ENCODE data around the gene SLC22A14. TPM values are rescaled to one million over a fixed set of nuclear protein-coding genes. Genes with fewer than 3 reads are reported as not detected.

The SLC22A14 gene
- total and polyA plus RNA-seq, 9 of the 15 experiments (the other 6 are each of a cell fraction or from before 2014, with no cell fraction given) = 0.03 to 0.07 TPM; not detected in 7

GRCh38 chr3:38345879-38346586 lies 63.9 kb downstream of the SLC22A14 start:
- peaks cover 18 to 27% of the 10 kb centered on the region in 2 experiments; a peak in 4 of 5 replicates for H3K4me1 ChIP-seq (replicated peaks in 1 of 2; ENCODE audit: control insufficient read depth in 2 of 2, insufficient read depth in 2 of 2, low read length in 2 of 2)
- H3K4me2 ChIP-seq (ENCODE audit: insufficient read depth, low read length) = peak overlapping the region; percentile 88
- H2AFZ ChIP-seq (ENCODE audit: low read depth, low read length) = peak overlapping the region; percentile 97
- H3K27me3 ChIP-seq (ENCODE audit: control insufficient read depth in 2 of 2, insufficient read depth in 2 of 2, low read length in 2 of 2) = no peaks in the 10 kb centered on the region
- H3K79me2 ChIP-seq (ENCODE audit: control insufficient read depth, insufficient read depth, low read length) = peaks cover 43% of the 10 kb centered on the region
- H3K9me3 ChIP-seq (replicated peaks; ENCODE audit: control insufficient read depth, insufficient read depth, low read depth, low read length) = no peaks in the 10 kb centered on the region; the same call in 1 of the 2 replicates
- intact Hi-C loops (cut with micrococcal nuclease) = loop anchor here (2.0 to 5.0 kb wide), 4 partner anchors 106 to 229 kb away; partner anchors contain the start of genes ACAA1, ACVR2B and MYD88
- no peaks in the 10 kb centered on the region for H3K9me1 ChIP-seq (ENCODE audit: control insufficient read depth, insufficient read depth, low read length)
- DNase-seq (ENCODE audit: extremely low read depth in 1 of 4, low spot score in 3 of 4) (no peak), ATAC-seq (peak; percentile 44), FAIRE-seq (no peak)
- ChIA-PET CTCF (ENCODE audit: low intra/inter-chr PET ratio) (interaction anchor here (0.9 to 1.0 kb wide), 2 partner anchors 134 to 228 kb away, joined by 3 read pairs; no protein-coding TSS in a partner anchor), POLR2A (interaction anchor here (0.8 to 1.3 kb wide), 8 partner anchors 12 to 371 kb away, joined by 3 to 5 read pairs (median 4); no protein-coding TSS in a partner anchor)
- BruUV-seq (replicated peaks) = no TSS peak
- 35% methylated on average over 9 of the region's 10 CpGs for WGBS (ENCODE audit: insufficient coverage, low coverage, missing lambda C conversion rate)
- peaks cover 24% of the 10 kb centered on the region for H3K36me3 ChIP-seq (ENCODE audit: control insufficient read depth, insufficient read depth, low read length)
- H3K27ac ChIP-seq (ENCODE audit: extremely low read depth, low read depth, low read length) = no peak overlapping the region; the same call in 2 of the 3 replicates
- no peak overlapping the region; the same call in 1 of the 2 replicates for H3K4me3 ChIP-seq
- H4K20me1 ChIP-seq (replicated peaks; ENCODE audit: control insufficient read depth, insufficient read depth, low read length) = no peaks in the 10 kb centered on the region
- peak overlapping the region; percentile 91 to 99; a peak in 3 of 4 replicates for H3K9ac ChIP-seq (ENCODE audit: insufficient read depth in 1 of 2, low read depth in 2 of 2, low read length in 2 of 2)
- in situ Hi-C loops (cut with MboI) = loop anchor here (10.0 kb wide), 1 partner anchor 211 kb away; the partner anchor contains the start of genes ACAA1 and MYD88
- TF ChIP-seq SMARCA5 (IDR thresholded peaks at IDR 0.05) (0 out of 2 replicates have a peak, but pooled peaks have one; percentile 16), UBTF (IDR thresholded peaks at IDR 0.05; ENCODE audit: borderline replicate concordance in 1 of 2, low read depth in 2 of 2, low read length in 2 of 2) (no peak), RCOR1 (IDR thresholded peaks at IDR 0.05; ENCODE audit: borderline replicate concordance in 1 of 2, low read depth in 2 of 2, low read length in 2 of 2) (no peak), L3MBTL2 (IDR thresholded peaks at IDR 0.05) (no peak), THRAP3 (IDR thresholded peaks at IDR 0.05; ENCODE audit: borderline replicate concordance) (no peak), HOXB6 (CRISPR knock-in tag; IDR thresholded peaks at IDR 0.05; ENCODE audit: borderline replicate concordance) (no peak), U2AF2 (optimal IDR thresholded peaks at IDR 0.05; ENCODE audit: low read depth, low read length) (no peak), TRIM24 (IDR thresholded peaks at IDR 0.05) (no peak), HDAC1 (IDR thresholded peaks at IDR 0.05) (no peak), HDAC2 (IDR thresholded peaks at IDR 0.05) (0 out of 2 replicates have a peak, but pooled peaks have one; percentile 69), CEBPZ (IDR thresholded peaks at IDR 0.05; ENCODE audit: borderline replicate concordance, low read depth, low read length) (no peak), ZFX (CRISPR knock-in tag; IDR thresholded peaks at IDR 0.05) (no peak), TFAM (CRISPR knock-in tag; conservative IDR thresholded peaks at IDR 0.05) (no peak), ELK1 (CRISPR knock-in tag; IDR thresholded peaks at IDR 0.05) (no peak), XRCC3 (IDR thresholded peaks at IDR 0.05) (no peak)

Measured in K562 (cell line).